GM12878 (cell line): ENCODE data around the gene EPB41L2.

Experiments used
- JUND ChIP-seq: IDR thresholded peaks from 2 replicates; pipeline ENCODE4 v1.6.1; 2012; ENCODE audit warnings: low read depth, mild to moderate bottlenecking, low read length, improper control_type of control experiment, moderate library complexity
- MYB ChIP-seq: fragments of 150-350 bp; IDR thresholded peaks from 2 replicates; pipeline ENCODE4 v1.6.1; 2014; ENCODE audit warnings: mild to moderate bottlenecking, low read depth, low read length, borderline replicate concordance
- RFX5 ChIP-seq: IDR thresholded peaks from 2 replicates; pipeline ENCODE4 v1.6.1; 2011; ENCODE audit warnings: low read depth, low read length, improper control_type of control experiment
- WRNIP1 ChIP-seq: IDR thresholded peaks from 2 replicates; pipeline ENCODE4 v1.6.1; 2011; ENCODE audit warnings: low read depth, low read length, improper control_type of control experiment, borderline replicate concordance
- TF ChIP-seq, protein P1 (sequence below), 3 experiments: IDR thresholded peaks in 2 of 3; conservative IDR thresholded peaks in 1 of 3; 2 replicates each; pipeline ENCODE4 v1.5.1; 2011; ENCODE audit warnings: low read depth in 3 of 3, low read length in 3 of 3, mild to moderate bottlenecking in 3 of 3, control low read depth in 2 of 3, moderate library complexity in 2 of 3, inconsistent platforms in 1 of 3, mixed read lengths in 1 of 3; ENCODE audit not compliant: control insufficient read depth in 2 of 3, insufficient read depth in 1 of 3; ENCODE audit errors: extremely low read depth in 1 of 3
- TF ChIP-seq, protein P2 (sequence below): IDR thresholded peaks from 2 replicates; pipeline ENCODE4 v1.6.1; 2012; ENCODE audit warnings: mild to moderate bottlenecking, low read depth, low read length
- TF ChIP-seq, protein P3 (sequence below): fragments of 450-650 bp; formaldehyde crosslinking; IDR thresholded peaks from 2 replicates; pipeline ENCODE4 v1.4.0; 2022; ENCODE audit warnings: mild to moderate bottlenecking, moderate library complexity

DNA sequence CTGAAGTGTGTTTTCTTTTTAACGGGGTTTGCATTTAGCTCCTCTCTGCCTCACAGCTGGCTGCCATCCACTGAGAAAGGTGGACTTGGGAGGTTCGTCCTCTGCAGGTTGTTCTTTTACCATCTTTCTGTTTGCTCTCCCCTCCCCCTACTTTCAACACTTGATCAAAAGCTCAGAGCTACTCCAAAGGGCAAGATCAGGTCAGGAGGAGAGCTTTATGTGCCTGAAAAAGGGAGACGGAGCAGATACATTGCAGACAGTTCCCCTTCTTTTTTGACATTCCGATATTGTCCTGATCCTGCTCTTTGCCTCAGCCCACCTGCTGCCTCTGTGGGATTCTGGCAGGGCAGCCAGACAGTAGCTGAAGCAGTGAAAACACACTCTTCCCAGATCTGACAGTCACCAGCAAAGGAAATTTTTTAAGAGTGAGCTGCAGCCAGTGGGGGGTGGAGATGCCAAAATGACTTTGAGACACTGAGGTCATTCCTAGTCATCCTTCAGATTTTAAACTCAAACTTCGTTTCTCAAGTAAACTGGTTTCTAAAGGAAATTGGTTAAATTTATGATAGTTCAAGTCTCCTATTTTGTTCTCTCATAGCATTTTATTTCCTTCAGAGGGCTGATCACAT, 209.4 kb downstream of the EPB41L2 start:
- TF ChIP-seq MYB (no peak), JUND (no peak), WRNIP1 (no peak), RFX5 (no peak)
- TF ChIP-seq, protein P1, sequence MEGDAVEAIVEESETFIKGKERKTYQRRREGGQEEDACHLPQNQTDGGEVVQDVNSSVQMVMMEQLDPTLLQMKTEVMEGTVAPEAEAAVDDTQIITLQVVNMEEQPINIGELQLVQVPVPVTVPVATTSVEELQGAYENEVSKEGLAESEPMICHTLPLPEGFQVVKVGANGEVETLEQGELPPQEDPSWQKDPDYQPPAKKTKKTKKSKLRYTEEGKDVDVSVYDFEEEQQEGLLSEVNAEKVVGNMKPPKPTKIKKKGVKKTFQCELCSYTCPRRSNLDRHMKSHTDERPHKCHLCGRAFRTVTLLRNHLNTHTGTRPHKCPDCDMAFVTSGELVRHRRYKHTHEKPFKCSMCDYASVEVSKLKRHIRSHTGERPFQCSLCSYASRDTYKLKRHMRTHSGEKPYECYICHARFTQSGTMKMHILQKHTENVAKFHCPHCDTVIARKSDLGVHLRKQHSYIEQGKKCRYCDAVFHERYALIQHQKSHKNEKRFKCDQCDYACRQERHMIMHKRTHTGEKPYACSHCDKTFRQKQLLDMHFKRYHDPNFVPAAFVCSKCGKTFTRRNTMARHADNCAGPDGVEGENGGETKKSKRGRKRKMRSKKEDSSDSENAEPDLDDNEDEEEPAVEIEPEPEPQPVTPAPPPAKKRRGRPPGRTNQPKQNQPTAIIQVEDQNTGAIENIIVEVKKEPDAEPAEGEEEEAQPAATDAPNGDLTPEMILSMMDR (IDR thresholded peaks at IDR 0.05 in 2 of 3, conservative IDR thresholded peaks at IDR 0.05 in 1 of 3; ENCODE audit: control insufficient read depth in 2 of 3, extremely low read depth in 1 of 3, insufficient read depth in 1 of 3, low read depth in 3 of 3, low read length in 3 of 3): no peak
- TF ChIP-seq, protein P2, sequence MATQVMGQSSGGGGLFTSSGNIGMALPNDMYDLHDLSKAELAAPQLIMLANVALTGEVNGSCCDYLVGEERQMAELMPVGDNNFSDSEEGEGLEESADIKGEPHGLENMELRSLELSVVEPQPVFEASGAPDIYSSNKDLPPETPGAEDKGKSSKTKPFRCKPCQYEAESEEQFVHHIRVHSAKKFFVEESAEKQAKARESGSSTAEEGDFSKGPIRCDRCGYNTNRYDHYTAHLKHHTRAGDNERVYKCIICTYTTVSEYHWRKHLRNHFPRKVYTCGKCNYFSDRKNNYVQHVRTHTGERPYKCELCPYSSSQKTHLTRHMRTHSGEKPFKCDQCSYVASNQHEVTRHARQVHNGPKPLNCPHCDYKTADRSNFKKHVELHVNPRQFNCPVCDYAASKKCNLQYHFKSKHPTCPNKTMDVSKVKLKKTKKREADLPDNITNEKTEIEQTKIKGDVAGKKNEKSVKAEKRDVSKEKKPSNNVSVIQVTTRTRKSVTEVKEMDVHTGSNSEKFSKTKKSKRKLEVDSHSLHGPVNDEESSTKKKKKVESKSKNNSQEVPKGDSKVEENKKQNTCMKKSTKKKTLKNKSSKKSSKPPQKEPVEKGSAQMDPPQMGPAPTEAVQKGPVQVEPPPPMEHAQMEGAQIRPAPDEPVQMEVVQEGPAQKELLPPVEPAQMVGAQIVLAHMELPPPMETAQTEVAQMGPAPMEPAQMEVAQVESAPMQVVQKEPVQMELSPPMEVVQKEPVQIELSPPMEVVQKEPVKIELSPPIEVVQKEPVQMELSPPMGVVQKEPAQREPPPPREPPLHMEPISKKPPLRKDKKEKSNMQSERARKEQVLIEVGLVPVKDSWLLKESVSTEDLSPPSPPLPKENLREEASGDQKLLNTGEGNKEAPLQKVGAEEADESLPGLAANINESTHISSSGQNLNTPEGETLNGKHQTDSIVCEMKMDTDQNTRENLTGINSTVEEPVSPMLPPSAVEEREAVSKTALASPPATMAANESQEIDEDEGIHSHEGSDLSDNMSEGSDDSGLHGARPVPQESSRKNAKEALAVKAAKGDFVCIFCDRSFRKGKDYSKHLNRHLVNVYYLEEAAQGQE: no peak
- TF ChIP-seq, protein P3, sequence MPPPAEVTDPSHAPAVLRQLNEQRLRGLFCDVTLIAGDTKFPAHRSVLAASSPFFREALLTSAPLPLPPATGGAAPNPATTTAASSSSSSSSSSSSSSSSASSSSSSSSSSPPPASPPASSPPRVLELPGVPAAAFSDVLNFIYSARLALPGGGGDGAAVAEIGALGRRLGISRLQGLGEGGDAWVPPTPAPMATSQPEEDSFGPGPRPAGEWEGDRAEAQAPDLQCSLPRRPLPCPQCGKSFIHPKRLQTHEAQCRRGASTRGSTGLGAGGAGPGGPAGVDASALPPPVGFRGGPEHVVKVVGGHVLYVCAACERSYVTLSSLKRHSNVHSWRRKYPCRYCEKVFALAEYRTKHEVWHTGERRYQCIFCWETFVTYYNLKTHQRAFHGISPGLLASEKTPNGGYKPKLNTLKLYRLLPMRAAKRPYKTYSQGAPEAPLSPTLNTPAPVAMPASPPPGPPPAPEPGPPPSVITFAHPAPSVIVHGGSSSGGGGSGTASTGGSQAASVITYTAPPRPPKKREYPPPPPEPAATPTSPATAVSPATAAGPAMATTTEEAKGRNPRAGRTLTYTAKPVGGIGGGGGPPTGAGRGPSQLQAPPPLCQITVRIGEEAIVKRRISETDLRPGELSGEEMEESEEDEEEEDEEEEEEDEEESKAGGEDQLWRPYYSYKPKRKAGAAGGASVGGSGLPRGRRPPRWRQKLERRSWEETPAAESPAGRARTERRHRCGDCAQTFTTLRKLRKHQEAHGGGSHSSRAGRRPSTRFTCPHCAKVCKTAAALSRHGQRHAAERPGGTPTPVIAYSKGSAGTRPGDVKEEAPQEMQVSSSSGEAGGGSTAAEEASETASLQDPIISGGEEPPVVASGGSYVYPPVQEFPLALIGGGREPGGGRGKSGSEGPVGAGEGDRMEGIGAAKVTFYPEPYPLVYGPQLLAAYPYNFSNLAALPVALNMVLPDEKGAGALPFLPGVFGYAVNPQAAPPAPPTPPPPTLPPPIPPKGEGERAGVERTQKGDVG (CRISPR knock-in tag): no peak
